ENCODE data around the gene LIME1. TPM values are rescaled to one million over a fixed set of nuclear protein-coding genes. Genes with fewer than 3 reads are reported as not detected.

The LIME1 gene
- total RNA-seq, 1 donor from 2014 or later: 13.7 TPM

DNA sequence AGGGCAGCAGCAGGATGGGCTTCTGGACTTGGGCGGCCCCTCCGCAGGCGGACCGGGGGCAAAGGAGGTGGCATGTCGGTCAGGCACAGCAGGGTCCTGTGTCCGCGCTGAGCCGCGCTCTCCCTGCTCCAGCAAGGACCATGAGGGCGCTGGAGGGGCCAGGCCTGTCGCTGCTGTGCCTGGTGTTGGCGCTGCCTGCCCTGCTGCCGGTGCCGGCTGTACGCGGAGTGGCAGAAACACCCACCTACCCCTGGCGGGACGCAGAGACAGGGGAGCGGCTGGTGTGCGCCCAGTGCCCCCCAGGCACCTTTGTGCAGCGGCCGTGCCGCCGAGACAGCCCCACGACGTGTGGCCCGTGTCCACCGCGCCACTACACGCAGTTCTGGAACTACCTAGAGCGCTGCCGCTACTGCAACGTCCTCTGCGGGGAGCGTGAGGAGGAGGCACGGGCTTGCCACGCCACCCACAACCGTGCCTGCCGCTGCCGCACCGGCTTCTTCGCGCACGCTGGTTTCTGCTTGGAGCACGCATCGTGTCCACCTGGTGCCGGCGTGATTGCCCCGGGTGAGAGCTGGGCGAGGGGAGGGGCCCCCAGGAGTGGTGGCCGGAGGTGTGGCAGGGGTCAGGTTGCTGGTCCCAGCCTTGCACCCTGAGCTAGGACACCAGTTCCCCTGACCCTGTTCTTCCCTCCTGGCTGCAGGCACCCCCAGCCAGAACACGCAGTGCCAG lies 39.7 kb upstream of the LIME1 start, which contains the start of gene TNFRSF6B:
Gene TNFRSF6B, plus strand, starts transcription at position 25 of the 729 bp plus-strand sequence. Its CDS starts 116 bp downstream, at position 141.
- DNase-seq (ENCODE audit: extremely low read depth, low read depth, low spot score): no peak

- no peak for DNase-seq (ENCODE audit: extremely low read depth, low read depth, low spot score)
Measured at GRCh38 chr20:63697357-63697867, 39.1 kb upstream of the LIME1 start.

GRCh38 chr20:63697868-63698545 lies 38.5 kb upstream of the LIME1 start:
- no peak for DNase-seq (ENCODE audit: extremely low read depth, low read depth, low spot score)

- no peak for DNase-seq (ENCODE audit: extremely low read depth, low read depth, low spot score)
Measured at GRCh38 chr20:63698739-63699465, 37.6 kb upstream of the LIME1 start.

GRCh38 chr20:63699466-63700198 lies 36.8 kb upstream of the LIME1 start:
- no peak for DNase-seq (ENCODE audit: extremely low read depth, low read depth, low spot score)

GRCh38 chr20:63700199-63701050 lies 36.0 kb upstream of the LIME1 start:
- DNase-seq (ENCODE audit: extremely low read depth, low read depth, low spot score): no peak

GRCh38 chr20:63701051-63701328 lies 35.5 kb upstream of the LIME1 start:
- DNase-seq (ENCODE audit: extremely low read depth, low read depth, low spot score): no peak

GRCh38 chr20:63701329-63702035 lies 35.0 kb upstream of the LIME1 start:
- no peak for DNase-seq (ENCODE audit: extremely low read depth, low read depth, low spot score)

DNA sequence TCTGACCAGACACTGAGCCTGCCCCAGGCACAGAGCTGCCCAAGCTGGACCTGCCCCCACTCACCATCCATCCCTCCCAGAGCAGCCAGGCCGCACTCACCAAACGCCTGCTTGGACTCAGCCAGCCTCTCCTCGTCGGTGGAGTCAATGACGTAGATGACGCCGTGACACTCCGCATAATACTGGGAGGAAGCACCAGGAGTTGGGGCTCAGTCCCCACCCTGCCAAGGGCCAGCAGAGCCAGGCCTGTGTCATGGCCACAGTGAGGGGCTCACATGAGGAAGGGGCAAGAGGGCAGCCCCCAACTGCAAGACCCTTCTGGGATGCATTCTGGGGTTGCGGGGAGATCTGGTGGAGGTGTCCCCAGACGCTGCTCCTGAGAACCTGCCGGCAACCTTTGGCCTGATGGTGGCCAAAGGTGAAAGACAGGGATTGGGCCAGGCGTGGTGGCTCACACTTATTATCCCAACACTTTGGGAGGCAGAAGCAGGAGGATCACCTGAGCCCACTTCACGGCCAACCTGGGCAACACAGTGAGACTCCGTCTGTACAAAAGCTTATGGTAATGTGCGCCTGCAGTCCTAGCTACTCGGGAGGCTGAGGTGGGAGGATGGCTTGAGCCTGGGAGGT lies 34.3 kb upstream of the LIME1 start:
- DNase-seq (ENCODE audit: extremely low read depth, low read depth, low spot score): no peak

DNA sequence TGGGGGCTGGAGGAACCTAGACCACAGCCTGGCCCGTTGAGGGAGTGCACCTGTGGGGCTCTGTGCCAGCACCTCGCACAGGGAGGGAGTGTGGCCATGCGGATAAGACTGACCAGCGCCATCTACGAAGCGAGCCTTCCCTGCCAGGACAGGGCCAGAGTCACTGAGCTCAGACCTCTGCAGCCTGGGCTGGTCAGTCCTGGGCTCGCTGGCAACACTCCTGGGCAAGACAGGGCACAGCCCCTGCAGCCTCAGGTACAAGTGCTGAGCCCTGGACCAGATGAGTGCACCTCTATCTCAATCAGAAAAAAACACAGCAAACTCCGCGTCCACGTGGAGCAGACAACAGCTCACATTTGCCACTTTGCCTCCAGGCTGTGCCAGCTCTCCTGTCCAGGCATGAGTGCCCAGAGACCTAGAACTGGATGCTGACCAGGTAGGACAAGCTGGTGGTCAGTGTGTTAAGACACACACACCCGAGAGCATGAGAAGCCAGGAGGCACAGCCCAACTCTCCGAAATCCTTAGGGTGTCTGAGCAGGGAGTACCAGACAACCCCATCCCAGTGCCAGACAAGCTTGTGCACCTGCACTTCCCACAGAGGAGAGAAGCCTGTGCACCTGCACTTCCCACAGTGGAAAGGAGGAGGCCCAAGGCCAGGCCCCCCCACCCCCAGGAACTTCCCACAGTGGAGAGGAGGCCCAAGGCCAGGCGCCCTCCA lies 33.6 kb upstream of the LIME1 start:
- DNase-seq (ENCODE audit: extremely low read depth, low read depth, low spot score): no peak

GRCh38 chr20:63703471-63703975 lies 32.9 kb upstream of the LIME1 start:
- DNase-seq (ENCODE audit: extremely low read depth, low read depth, low spot score): no peak

GRCh38 chr20:63703976-63704748 lies 32.3 kb upstream of the LIME1 start:
- no peak for DNase-seq (ENCODE audit: extremely low read depth, low read depth, low spot score)

GRCh38 chr20:63704749-63705117 lies 31.7 kb upstream of the LIME1 start:
- no peak for DNase-seq (ENCODE audit: extremely low read depth, low read depth, low spot score)

GRCh38 chr20:63705232-63706026 lies 31.0 kb upstream of the LIME1 start:
- no peak for DNase-seq (ENCODE audit: extremely low read depth, low read depth, low spot score)

GRCh38 chr20:63706027-63706695 lies 30.3 kb upstream of the LIME1 start:
- DNase-seq (ENCODE audit: extremely low read depth, low read depth, low spot score): no peak

Data from glomerular endothelial cell (primary cell).